Central memory CD8-positive, alpha-beta T cell (primary cell): ENCODE results near the gene TREX2.

ENCODE experiments used
- ATAC-seq: fragments of 150-1000 bp; cut with Tn5 transposase; replicated peaks from 2 replicates; pipeline ENCODE4 v1.10.0; 2022; ENCODE audit warnings: mild to moderate bottlenecking, moderate FRiP score, moderate number of reproducible peaks; ENCODE audit not compliant: poor library complexity, severe bottlenecking; ENCODE audit errors: extremely low read depth
- DNase-seq, 2 donors: peaks; one replicate each; pipeline ENCODE4 v3.0.0; 2021; ENCODE audit warnings: low spot score in 2 of 2
- H3K27ac Mint-ChIP-seq: one replicate; pipeline ENCODE4 v1.8.0; 2022; ENCODE audit warnings: low read depth, mild to moderate bottlenecking, moderate library complexity, mixed read lengths
- H3K27me3 Mint-ChIP-seq: one replicate; pipeline ENCODE4 v1.8.0; 2022; ENCODE audit warnings: mixed read lengths
- H3K36me3 Mint-ChIP-seq: one replicate; pipeline ENCODE4 v1.8.0; 2022; ENCODE audit warnings: mild to moderate bottlenecking, moderate library complexity, mixed read lengths; ENCODE audit not compliant: insufficient read depth
- H3K4me1 Mint-ChIP-seq: one replicate; pipeline ENCODE4 v1.8.0; 2022; ENCODE audit warnings: mixed read lengths
- H3K4me3 Mint-ChIP-seq: one replicate; pipeline ENCODE4 v1.8.0; 2022; ENCODE audit warnings: mild to moderate bottlenecking, moderate library complexity, mixed read lengths
- H3K9me3 Mint-ChIP-seq: one replicate; pipeline ENCODE4 v1.8.0; 2022; ENCODE audit warnings: mixed read lengths

Gene TREX2, protein sequence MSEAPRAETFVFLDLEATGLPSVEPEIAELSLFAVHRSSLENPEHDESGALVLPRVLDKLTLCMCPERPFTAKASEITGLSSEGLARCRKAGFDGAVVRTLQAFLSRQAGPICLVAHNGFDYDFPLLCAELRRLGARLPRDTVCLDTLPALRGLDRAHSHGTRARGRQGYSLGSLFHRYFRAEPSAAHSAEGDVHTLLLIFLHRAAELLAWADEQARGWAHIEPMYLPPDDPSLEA

GRCh38 chrX:153445856-153446635, at the start of gene TREX2:
TREX2 (minus strand) TSS chrX:153446056; CDS start chrX:153445430, 626 bp downstream.
- H3K36me3 Mint-ChIP-seq = no peaks in the 10 kb centered on the region
- H3K9me3 Mint-ChIP-seq = no peaks in the 10 kb centered on the region
- H3K27me3 Mint-ChIP-seq = no peaks in the 10 kb centered on the region
- ATAC-seq (no peak), DNase-seq (no peak)
- no peak within 1 kb of the TSS for H3K27ac Mint-ChIP-seq
- no peaks in the 10 kb centered on the region for H3K4me1 Mint-ChIP-seq
- no peak within 1 kb of the TSS for H3K4me3 Mint-ChIP-seq

DNA sequence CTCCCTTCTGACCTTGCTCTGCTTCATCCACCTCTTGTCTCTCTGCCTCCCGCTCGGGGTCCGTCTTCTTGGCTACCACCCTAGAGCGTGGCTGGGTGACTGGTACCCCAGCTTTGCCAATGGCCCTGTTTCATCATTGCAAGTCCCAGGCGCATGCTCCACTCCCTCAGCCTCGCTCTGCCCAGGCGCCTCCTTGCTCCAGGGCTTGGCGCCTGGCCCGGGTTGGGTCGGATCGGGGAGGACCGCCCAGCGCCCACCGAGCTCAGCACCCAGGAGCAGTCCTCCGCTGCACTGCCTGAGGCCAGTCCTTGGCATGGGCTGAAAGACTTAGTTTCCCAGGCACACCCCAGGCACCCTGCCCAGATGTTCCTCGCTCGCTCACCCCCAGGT, 49.5 kb upstream of the TREX2 start:
- no peak overlapping the region for H3K4me3 Mint-ChIP-seq
- ATAC-seq (no peak), DNase-seq (no peak)
- no peaks in the 10 kb centered on the region for H3K36me3 Mint-ChIP-seq
- H3K9me3 Mint-ChIP-seq = no peaks in the 10 kb centered on the region
- H3K4me1 Mint-ChIP-seq = no peaks in the 10 kb centered on the region
- no peaks in the 10 kb centered on the region for H3K27me3 Mint-ChIP-seq
- no peak overlapping the region for H3K27ac Mint-ChIP-seq

GRCh38 chrX:153494541-153495361, 48.9 kb upstream of the TREX2 start, which contains the start of gene BGN:
BGN (plus strand) TSS chrX:153494980; CDS start chrX:153504632, 9,652 bp downstream.
- Mint-ChIP-seq H3K36me3 (no peaks in the 10 kb centered on the region), H3K27ac (no peak within 1 kb of the TSS), H3K4me3 (no peak within 1 kb of the TSS), H3K9me3 (no peaks in the 10 kb centered on the region), H3K27me3 (no peaks in the 10 kb centered on the region), H3K4me1 (no peaks in the 10 kb centered on the region)
- ATAC-seq (no peak), DNase-seq (no peak)

GRCh38 chrX:153494061-153494460, 48.2 kb upstream of the TREX2 start:
- H3K27ac Mint-ChIP-seq = no peak overlapping the region
- no peak for ATAC-seq
- H3K4me3 Mint-ChIP-seq = no peak overlapping the region

DNA sequence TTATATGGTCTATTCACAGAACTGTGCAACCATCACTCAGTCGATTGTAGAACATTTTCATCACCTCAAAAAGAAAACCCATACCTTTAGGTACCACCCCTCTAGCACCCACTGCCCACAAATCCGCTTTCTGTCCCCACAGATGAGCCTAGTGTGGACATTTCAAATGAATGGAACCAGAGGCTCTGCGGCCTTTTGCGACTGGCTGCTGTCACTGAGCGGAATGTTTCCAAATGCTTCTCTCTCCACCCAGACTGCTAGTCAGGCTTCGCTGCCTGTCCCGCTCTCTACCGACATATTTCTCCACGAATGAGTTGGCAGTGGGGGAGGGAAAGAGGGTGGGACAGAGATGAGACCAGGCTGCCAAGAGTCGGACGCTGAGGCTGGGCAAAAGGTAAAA, 47.2 kb upstream of the TREX2 start:
- ATAC-seq = no peak
- H3K9me3 Mint-ChIP-seq = no peaks in the 10 kb centered on the region
- no peak overlapping the region for H3K27ac Mint-ChIP-seq
- DNase-seq = no peak
- no peaks in the 10 kb centered on the region for H3K36me3 Mint-ChIP-seq
- no peaks in the 10 kb centered on the region for H3K4me1 Mint-ChIP-seq
- H3K4me3 Mint-ChIP-seq = no peak overlapping the region
- no peaks in the 10 kb centered on the region for H3K27me3 Mint-ChIP-seq

More at GRCh38 chrX:153494061-153494460, 48.2 kb upstream of the TREX2 start:
- no peaks in the 10 kb centered on the region for H3K9me3 Mint-ChIP-seq
- no peaks in the 10 kb centered on the region for H3K4me1 Mint-ChIP-seq
- no peak for DNase-seq
- H3K36me3 Mint-ChIP-seq = no peaks in the 10 kb centered on the region
- no peaks in the 10 kb centered on the region for H3K27me3 Mint-ChIP-seq

DNA sequence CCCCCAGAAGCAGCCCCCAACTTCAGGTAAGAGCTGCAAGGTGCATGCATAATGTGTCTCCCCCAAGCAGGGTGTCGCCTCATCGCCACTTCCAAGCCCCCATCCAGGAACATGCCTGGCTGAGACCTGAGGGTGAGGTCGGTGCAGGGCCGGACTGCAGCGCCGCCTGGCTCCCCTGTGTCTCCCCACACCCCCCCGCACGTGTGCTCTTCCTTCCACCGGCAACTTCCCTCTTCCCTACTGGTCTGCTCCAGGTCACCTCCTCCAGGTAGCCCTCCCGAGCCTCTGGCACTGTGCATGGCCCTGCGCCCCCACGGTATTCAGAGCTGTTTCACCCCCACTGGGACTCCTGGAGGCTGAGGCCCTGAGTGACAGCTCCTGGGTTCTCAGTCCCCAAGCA, 46.7 kb upstream of the TREX2 start:
- H3K4me1 Mint-ChIP-seq = no peaks in the 10 kb centered on the region
- H3K9me3 Mint-ChIP-seq = no peaks in the 10 kb centered on the region
- H3K27ac Mint-ChIP-seq = no peak overlapping the region
- H3K4me3 Mint-ChIP-seq = no peak overlapping the region
- H3K36me3 Mint-ChIP-seq = no peaks in the 10 kb centered on the region
- H3K27me3 Mint-ChIP-seq = no peaks in the 10 kb centered on the region
- DNase-seq = no peak
- ATAC-seq = no peak

DNA sequence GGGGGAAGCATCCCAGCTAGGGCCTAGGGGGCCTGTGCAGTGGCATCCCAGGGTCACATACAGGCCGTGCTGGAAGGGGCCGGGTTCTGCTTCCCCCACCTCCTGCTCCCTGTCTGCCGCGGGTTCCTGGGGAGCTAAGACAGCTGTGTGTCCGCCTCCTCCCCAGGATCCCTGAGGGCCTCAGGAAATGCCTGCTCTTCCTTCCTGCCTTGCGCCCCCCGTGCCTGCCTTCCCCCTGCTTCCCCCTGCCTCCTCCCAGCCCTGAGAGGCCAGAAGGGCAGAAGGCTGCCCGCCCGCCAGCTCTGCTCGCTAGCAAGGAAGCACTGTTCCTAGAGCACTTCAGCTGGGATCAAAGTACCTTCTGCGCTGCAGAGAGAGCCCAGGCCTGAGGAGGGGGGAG, 46.1 kb upstream of the TREX2 start:
- H3K4me3 Mint-ChIP-seq = no peak overlapping the region
- no peaks in the 10 kb centered on the region for H3K36me3 Mint-ChIP-seq
- no peak overlapping the region for H3K27ac Mint-ChIP-seq
- no peaks in the 10 kb centered on the region for H3K27me3 Mint-ChIP-seq
- no peaks in the 10 kb centered on the region for H3K9me3 Mint-ChIP-seq
- H3K4me1 Mint-ChIP-seq = no peaks in the 10 kb centered on the region
- ATAC-seq (no peak), DNase-seq (no peak)

GRCh38 chrX:153491351-153491914, 45.6 kb upstream of the TREX2 start:
- Mint-ChIP-seq H3K36me3 (no peaks in the 10 kb centered on the region), H3K27ac (no peak overlapping the region), H3K9me3 (no peaks in the 10 kb centered on the region), H3K4me3 (no peak overlapping the region), H3K27me3 (no peaks in the 10 kb centered on the region), H3K4me1 (no peaks in the 10 kb centered on the region)
- no peak for ATAC-seq
- DNase-seq = no peak

GRCh38 chrX:153490217-153490930, 44.5 kb upstream of the TREX2 start:
- no peak for DNase-seq
- no peaks in the 10 kb centered on the region for H3K36me3 Mint-ChIP-seq
- no peaks in the 10 kb centered on the region for H3K9me3 Mint-ChIP-seq
- H3K4me3 Mint-ChIP-seq = no peak overlapping the region
- no peak for ATAC-seq
- H3K27me3 Mint-ChIP-seq = no peaks in the 10 kb centered on the region
- H3K4me1 Mint-ChIP-seq = no peaks in the 10 kb centered on the region
- no peak overlapping the region for H3K27ac Mint-ChIP-seq

DNA sequence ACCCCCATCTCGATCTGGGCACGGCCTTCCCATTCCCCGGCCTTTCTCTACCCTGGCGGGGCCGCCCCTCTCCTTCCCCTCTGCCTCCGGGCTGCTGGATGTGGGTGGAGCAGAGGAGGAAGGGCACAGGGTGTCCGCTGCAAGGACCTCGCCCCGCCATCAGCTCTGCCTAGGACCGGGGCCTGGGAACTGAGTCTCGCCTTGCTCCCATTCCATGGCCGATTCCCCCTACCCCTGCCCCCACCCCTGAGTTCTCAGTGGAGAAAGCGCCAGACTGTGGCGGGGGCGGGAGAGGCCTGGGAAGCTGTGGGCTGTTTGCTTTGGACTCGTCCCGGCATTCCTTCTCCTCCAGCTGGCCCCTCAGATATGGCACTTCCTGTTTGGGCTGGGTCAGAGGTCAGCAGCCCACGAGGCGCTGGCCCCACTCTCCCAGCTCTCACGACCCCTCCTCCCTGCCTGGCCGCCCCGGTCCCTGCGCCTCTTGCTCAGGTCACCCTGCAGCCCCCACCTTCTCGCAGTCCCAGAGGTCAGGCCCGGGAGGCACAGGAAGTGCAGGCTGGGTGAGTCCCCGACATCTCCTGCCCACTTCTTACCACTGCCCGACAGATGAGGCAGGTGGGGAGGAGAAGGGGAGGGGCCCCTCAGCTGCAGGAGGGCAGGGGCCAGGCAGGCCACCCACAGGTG, 42.5 kb upstream of the TREX2 start:
- Mint-ChIP-seq H3K4me1 (no peaks in the 10 kb centered on the region), H3K9me3 (no peaks in the 10 kb centered on the region), H3K27ac (no peak overlapping the region), H3K4me3 (no peak overlapping the region), H3K36me3 (no peaks in the 10 kb centered on the region), H3K27me3 (no peaks in the 10 kb centered on the region)
- ATAC-seq = no peak
- DNase-seq = no peak

- H3K36me3 Mint-ChIP-seq = no peaks in the 10 kb centered on the region
- DNase-seq (no peak), ATAC-seq (no peak)
- no peak overlapping the region for H3K4me3 Mint-ChIP-seq
- no peaks in the 10 kb centered on the region for H3K9me3 Mint-ChIP-seq
- no peak overlapping the region for H3K27ac Mint-ChIP-seq
- no peaks in the 10 kb centered on the region for H3K4me1 Mint-ChIP-seq
- no peaks in the 10 kb centered on the region for H3K27me3 Mint-ChIP-seq
Measured at GRCh38 chrX:153487590-153488071, 41.8 kb upstream of the TREX2 start.
